Activated effector memory CD4-positive, alpha-beta T cell treated with anti-CD3 and anti-CD28 coated beads, Interleukin-2, amount 50 U/mL, for 16 hours (primary cell): ENCODE measurements around the gene NOSIP.

Experiments
- DNase-seq: peaks from one replicate; pipeline ENCODE4 v3.0.0-alpha.2; 2020

NOSIP gene

GRCh38 chr19:49542446-49542845 is 37.9 kb downstream of the NOSIP start:
- no peak for DNase-seq

- DNase-seq = no peak
These were observed 38.4 kb downstream of the NOSIP start for GRCh38 chr19:49541914-49542313.

- no peak for DNase-seq
These were observed 41.0 kb downstream of the NOSIP start for GRCh38 chr19:49539192-49539952.

GRCh38 chr19:49538643-49539042 is 41.7 kb downstream of the NOSIP start:
- no peak for DNase-seq

GRCh38 chr19:49536921-49537462 is 43.4 kb downstream of the NOSIP start:
- DNase-seq = no peak

GRCh38 chr19:49534632-49535385 is 45.5 kb downstream of the NOSIP start:
- no peak for DNase-seq

- DNase-seq = peak; percentile 94
These were observed 46.5 kb downstream of the NOSIP start for GRCh38 chr19:49533551-49534488.

- no peak for DNase-seq
These were observed 49.6 kb downstream of the NOSIP start for GRCh38 chr19:49530708-49531107.

- DNase-seq = no peak
These were observed 52.1 kb downstream of the NOSIP start for GRCh38 chr19:49528211-49528771.

GRCh38 chr19:49524812-49525455 is 55.4 kb downstream of the NOSIP start:
- DNase-seq = no peak

GRCh38 chr19:49520705-49521319 is 59.5 kb downstream of the NOSIP start:
- DNase-seq = no peak

GRCh38 chr19:49518033-49518432 is 62.3 kb downstream of the NOSIP start:
- DNase-seq = no peak

GRCh38 chr19:49515767-49516166 is 64.6 kb downstream of the NOSIP start:
- no peak for DNase-seq

- DNase-seq = no peak
These were observed 66.2 kb downstream of the NOSIP start for GRCh38 chr19:49514151-49514550.

- DNase-seq = no peak
These were observed 66.6 kb downstream of the NOSIP start for GRCh38 chr19:49513746-49514118.

- DNase-seq = no peak
These were observed 67.2 kb downstream of the NOSIP start for GRCh38 chr19:49512970-49513745.

GRCh38 chr19:49507803-49508494 is 72.4 kb downstream of the NOSIP start:
- no peak for DNase-seq

GRCh38 chr19:49506575-49507105 is 73.7 kb downstream of the NOSIP start:
- peak; percentile 91 for DNase-seq
